Type B pancreatic cell (in vitro differentiated cells): Measurements from ENCODE around the gene RAB30. TPM values are rescaled to one million over a fixed set of nuclear protein-coding genes. Genes with fewer than 3 reads are reported as not detected.

ENCODE experiments used
- DNase-seq: peaks from one replicate; pipeline ENCODE4 v3.0.0; 2021; ENCODE audit warnings: mixed read lengths; ENCODE audit not compliant: unreplicated experiment; ENCODE audit errors: extremely low spot score
- H3K27ac Mint-ChIP-seq: 2 replicates; pipeline ENCODE4 v1.8.0; 2021; ENCODE audit warnings: mild to moderate bottlenecking, mixed read lengths
- H3K27me3 Mint-ChIP-seq: 2 replicates; pipeline ENCODE4 v1.8.0; 2021; ENCODE audit warnings: mixed read lengths
- H3K36me3 Mint-ChIP-seq: 2 replicates; pipeline ENCODE4 v1.8.0; 2021; ENCODE audit warnings: mixed read lengths
- H3K4me1 Mint-ChIP-seq: one replicate; pipeline ENCODE4 v1.8.0; 2021; ENCODE audit warnings: mixed read lengths; ENCODE audit not compliant: unreplicated experiment
- H3K4me3 Mint-ChIP-seq: 2 replicates; pipeline ENCODE4 v1.8.0; 2021; ENCODE audit warnings: mild to moderate bottlenecking, mixed read lengths
- H3K9me3 Mint-ChIP-seq: 2 replicates; pipeline ENCODE4 v1.8.0; 2021; ENCODE audit warnings: mixed read lengths
- CTCF ChIP-seq: fragments of 200-600 bp; sonication (generic); conservative IDR thresholded peaks from 2 replicates; pipeline ENCODE4 v1.5.0; 2021; ENCODE audit warnings: antibody characterized with exemption, mild to moderate bottlenecking
- total RNA-seq: library from RNA; stranded (reverse); gene quantifications from 2 replicates; pipeline ENCODE4 v1.2.1, GENCODE V29; 2021; ENCODE audit warnings: low replicate concordance

Gene RAB30
- total RNA-seq, 1 donor from 2014 or later: 13.8 TPM

DNA sequence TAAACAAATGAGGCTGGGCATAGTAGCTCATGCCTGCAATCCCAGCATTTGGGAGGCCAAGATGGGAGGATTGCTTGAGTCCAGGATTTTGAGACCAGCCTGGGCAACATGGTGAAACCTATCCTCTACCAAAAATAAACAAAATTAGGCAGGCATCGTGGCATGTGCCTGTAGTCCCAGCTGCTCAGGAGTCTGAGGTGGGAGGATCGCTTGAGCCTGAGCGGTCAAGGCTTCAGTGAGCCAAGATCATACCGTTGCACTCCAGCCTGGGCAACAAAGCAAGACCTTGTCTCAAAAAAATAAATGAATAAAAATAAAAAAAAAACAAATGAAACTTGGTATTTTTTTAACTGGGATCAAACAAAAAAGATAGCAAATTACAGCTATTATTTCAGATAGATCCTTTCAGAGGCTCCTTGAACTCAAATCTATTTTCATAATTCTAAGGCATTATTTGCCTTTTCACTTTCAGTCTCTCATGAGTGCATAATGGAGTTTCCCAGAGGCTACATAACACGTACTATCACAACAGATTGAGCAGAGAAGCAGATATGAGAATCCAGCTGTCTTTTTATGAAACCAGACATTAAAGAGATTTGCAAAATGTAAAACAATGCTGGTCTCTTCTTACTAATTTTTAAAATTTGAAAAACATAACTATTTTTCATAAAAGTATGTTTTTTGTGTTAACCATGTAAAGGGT lies 147.0 kb downstream of the RAB30 start:
- no peak for TF ChIP-seq CTCF
- no peaks in the 10 kb centered on the region for H3K9me3 Mint-ChIP-seq
- H3K4me1 Mint-ChIP-seq: no peaks in the 10 kb centered on the region
- DNase-seq: no peak
- H3K27me3 Mint-ChIP-seq: no peaks in the 10 kb centered on the region
- H3K4me3 Mint-ChIP-seq: no peak overlapping the region
- no peak overlapping the region for H3K27ac Mint-ChIP-seq
- peaks cover 10% of the 10 kb centered on the region for H3K36me3 Mint-ChIP-seq

Other genes with a start within 250 kb of the RAB30 start
- gene PRCP, start 171.5 kb downstream of the RAB30 start, total RNA-seq: 61.1 and 77.5 TPM in 2 replicates
- 4.4 and 7.6 TPM in 2 replicates for gene DDIAS, start 170.2 kb downstream of the RAB30 start, total RNA-seq
- 62.1 and 65.1 TPM in 2 replicates for gene PCF11, start 85.2 kb upstream of the RAB30 start, total RNA-seq
- 12.1 and 12.2 TPM in 2 replicates for gene ANKRD42, start 121.8 kb upstream of the RAB30 start, total RNA-seq
- 33.5 and 38.0 TPM in 2 replicates for gene CCDC90B, start 214.5 kb upstream of the RAB30 start, total RNA-seq